Cardiac fibroblast (primary cell): ENCODE measurements around the gene OMP.

Experiments used
- DNase-seq, 2 donors: peaks; one replicate each; pipeline versions ENCODE4 v3.0.0 to v3.0.0-alpha.2; 2010; ENCODE audit warnings: low read depth in 2 of 2
- H3K4me3 ChIP-seq, 2 donors: replicated peaks in 1 of 2; 1 replicate in 1 of 2; 2 replicates in 1 of 2; pipeline ENCODE4 v1.5.1; 2011; ENCODE audit warnings: low read depth in 2 of 2, low read length in 2 of 2, mild to moderate bottlenecking in 2 of 2, moderate library complexity in 1 of 2
- TF ChIP-seq, protein P1 (sequence below): IDR thresholded peaks from one replicate; pipeline ENCODE4 v1.5.1; 2011; ENCODE audit warnings: low read depth, mild to moderate bottlenecking, low read length, inconsistent platforms

The OMP gene, protein sequence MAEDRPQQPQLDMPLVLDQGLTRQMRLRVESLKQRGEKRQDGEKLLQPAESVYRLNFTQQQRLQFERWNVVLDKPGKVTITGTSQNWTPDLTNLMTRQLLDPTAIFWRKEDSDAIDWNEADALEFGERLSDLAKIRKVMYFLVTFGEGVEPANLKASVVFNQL

DNA sequence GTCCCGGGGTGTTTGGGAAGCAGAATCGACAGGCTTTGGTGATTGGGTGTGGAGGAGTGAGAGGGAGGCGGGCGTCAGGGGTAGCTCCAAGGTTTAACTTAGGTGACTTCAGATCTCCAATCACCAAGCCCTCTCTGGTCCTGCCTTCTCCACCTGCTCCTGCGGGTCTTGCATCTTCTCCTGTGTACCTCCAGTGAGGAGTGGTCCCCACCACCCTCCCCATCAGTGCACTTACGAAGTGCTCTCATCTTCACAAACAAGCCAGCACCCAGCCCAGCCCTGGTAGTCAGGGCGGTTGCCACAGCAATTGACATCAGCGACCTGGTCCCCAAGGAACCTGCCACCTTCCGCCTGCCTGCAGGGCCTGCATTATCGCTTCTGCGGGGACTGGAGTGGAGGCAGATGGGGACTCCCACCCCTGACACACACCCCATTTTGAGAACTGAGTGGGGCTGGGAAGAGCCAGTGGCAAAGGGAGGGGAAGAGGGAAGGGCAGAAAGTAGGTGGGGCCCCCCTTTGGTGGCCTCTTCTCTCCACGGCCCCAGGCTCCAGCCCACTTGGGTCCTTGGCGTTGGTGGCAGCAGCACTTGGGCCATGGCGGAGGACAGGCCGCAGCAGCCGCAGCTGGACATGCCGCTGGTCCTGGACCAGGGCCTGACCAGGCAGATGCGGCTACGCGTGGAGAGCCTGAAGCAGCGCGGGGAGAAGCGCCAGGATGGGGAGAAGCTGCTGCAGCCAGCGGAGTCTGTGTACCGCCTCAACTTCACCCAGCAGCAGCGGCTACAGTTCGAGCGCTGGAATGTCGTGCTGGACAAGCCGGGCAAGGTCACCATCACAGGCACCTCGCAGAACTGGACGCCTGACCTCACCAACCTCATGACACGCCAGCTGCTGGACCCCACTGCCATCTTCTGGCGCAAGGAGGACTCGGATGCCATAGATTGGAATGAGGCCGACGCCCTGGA, at the start of gene OMP:
Gene OMP, plus strand, starts transcription at position 595 of the 965 bp plus-strand sequence. Its CDS starts 0 bp downstream, at position 595.
- TF ChIP-seq, protein P1, sequence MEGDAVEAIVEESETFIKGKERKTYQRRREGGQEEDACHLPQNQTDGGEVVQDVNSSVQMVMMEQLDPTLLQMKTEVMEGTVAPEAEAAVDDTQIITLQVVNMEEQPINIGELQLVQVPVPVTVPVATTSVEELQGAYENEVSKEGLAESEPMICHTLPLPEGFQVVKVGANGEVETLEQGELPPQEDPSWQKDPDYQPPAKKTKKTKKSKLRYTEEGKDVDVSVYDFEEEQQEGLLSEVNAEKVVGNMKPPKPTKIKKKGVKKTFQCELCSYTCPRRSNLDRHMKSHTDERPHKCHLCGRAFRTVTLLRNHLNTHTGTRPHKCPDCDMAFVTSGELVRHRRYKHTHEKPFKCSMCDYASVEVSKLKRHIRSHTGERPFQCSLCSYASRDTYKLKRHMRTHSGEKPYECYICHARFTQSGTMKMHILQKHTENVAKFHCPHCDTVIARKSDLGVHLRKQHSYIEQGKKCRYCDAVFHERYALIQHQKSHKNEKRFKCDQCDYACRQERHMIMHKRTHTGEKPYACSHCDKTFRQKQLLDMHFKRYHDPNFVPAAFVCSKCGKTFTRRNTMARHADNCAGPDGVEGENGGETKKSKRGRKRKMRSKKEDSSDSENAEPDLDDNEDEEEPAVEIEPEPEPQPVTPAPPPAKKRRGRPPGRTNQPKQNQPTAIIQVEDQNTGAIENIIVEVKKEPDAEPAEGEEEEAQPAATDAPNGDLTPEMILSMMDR = no peak
- H3K4me3 ChIP-seq = no peak within 1 kb of the TSS
- no peak for DNase-seq

DNA sequence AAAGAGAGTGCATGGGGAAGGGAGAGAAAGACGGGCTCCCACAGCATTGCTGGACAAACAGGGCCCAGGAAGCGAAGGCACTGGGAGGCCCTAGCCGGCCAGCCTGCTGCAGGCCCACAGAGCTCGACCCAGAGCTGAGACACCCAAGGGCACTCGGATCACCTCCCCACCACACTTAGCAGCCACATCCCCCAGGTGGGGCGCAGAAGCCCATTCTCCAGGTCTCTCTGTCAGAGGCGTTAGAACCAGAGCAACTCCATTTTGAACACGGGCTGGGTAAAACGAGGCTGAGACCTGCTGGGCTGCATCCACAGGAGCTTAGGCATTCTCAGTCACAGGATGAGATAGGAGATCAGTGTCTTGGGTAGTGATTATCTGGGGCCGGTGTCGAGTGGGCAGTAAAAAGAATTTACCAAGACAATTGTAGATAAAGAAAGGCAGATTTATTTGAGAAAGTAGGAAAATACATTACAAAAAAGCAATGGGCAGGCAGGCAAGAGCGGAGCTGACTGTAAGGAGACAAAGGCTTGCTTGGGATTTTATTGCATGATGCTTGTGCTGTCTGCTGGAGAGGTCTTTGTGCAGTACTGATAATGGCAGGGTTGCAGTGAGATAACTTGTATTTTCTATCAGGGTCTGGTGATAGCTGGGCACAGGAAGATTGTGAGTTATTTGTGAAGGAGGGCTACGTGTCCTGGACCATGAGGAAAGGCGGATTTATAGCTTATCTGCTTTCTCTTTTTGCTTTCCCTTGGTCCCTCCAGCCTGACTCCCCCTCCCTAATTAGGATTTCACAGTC, 49.2 kb upstream of the OMP start:
- DNase-seq = no peak
- TF ChIP-seq, protein P1 = no peak
- H3K4me3 ChIP-seq = no peak overlapping the region

DNA sequence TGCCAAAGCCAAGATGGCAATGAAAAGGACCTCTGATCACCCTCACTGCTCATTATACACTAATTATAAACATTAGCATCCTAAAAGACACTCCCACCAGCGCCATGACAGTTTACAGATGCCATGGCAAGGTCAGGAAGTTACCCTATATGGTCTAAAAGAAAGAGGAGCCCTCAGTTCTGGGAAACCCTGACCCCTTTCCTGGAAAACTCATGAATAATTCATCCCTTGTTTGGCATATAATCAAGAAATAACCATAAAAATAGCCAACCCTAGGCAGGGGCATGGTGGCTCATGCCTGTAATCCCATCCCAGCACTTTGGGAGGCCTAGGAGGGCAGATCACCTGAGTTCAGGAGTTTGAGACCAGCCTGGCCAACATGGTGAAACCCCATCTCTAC, 48.6 kb upstream of the OMP start:
- DNase-seq = no peak
- TF ChIP-seq, protein P1 = no peak
- no peak overlapping the region for H3K4me3 ChIP-seq

DNA sequence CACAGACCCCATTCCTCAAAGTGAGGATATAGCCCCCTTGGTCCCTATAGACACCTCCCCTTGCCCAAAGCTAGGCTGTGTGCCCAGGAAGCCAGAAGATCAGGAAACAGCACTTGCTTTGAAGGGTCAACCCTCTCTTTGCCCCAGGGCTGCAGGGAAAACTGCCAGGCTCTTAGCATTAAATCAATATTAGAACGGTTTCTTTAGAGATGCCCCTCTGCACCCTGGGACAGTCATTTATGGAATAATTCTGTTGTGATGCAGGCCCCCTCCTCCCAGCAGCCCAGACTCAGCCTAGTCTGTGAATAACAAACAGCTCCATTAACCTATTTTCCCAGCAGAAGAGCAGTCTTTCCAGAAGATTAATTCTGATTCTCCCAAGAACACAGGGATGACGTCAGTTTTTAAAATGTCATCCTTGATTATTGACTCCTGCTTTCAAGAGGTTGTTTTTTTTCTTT, 47.5 kb upstream of the OMP start:
- TF ChIP-seq, protein P1 = no peak
- DNase-seq = no peak
- no peak overlapping the region for H3K4me3 ChIP-seq

DNA sequence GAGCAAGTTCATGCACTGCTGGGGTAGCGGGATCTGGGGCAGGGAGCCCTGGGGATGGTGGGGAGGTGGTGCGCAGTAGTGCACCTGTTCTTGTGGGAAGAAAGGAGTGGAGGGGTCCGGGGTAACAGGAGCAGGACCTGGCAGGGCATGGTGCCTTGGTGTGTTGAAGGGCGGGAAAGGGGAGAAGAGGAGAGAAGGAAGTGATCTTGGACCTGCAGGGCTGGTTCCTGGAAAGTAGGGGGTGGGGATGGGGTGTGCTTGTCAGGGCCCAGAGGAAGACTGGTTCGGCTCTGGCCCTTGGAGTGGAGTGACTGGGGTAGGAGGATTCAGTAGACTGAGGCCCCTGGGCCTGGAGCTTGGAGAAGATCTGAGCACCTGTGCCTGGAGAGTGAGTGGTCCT, 46.7 kb upstream of the OMP start:
- TF ChIP-seq, protein P1 = no peak
- H3K4me3 ChIP-seq = no peak overlapping the region
- DNase-seq = no peak

DNA sequence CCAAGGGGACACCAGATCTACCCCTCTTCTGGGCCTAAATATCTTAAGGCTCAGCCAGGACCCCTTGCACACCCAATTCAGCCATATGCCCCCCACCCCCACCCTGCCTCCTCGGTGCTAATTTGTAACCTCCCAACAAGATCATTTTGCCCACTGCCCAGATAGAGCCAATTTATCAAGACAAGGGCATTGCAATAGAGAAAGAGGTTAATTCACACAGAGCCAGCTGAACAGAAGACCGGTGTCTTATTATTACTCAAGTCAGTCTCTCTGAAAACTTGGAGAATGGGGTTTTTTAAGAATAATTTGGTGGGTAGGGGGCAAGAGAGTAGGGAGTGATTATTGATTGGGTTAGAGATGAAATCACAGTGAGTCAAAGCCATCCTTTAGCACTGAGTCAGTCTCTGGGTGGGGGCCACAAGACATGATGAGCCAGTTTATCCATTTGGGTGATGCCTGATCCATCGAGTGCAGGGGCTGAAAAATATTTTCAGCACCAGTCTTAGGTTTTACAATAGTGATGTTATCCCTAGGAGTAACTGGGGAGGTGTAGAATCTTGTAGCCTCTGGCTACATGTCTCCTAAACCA, 45.7 kb upstream of the OMP start:
- TF ChIP-seq, protein P1 = no peak
- no peak overlapping the region for H3K4me3 ChIP-seq
- DNase-seq = no peak
